WERI-Rb-1 (cell line): ENCODE data around the gene MSH3.

Experiments
- DNase-seq: peaks from one replicate; pipeline ENCODE4 v3.0.0-alpha.2; 2020
- H3K27ac ChIP-seq: fragments of 250-450 bp; sonication (Bioruptor Pico); 2 replicates; pipeline ENCODE4 v1.5.1; 2020; ENCODE audit warnings: mild to moderate bottlenecking, moderate library complexity
- H3K27me3 ChIP-seq: fragments of 250-450 bp; sonication (Bioruptor Pico); 2 replicates; pipeline ENCODE4 v1.5.1; 2021; ENCODE audit warnings: mild to moderate bottlenecking, low read depth, moderate library complexity; ENCODE audit not compliant: insufficient read depth, severe bottlenecking
- H3K36me3 ChIP-seq: fragments of 250-450 bp; sonication (Bioruptor Pico); 2 replicates; pipeline ENCODE4 v1.5.1; 2020; ENCODE audit warnings: mild to moderate bottlenecking, moderate library complexity
- H3K4me3 ChIP-seq: 2 replicates; pipeline ENCODE4 v1.5.1; 2011; ENCODE audit warnings: low read depth, mild to moderate bottlenecking, control low read depth, low read length
- H3K9me3 ChIP-seq: fragments of 250-450 bp; sonication (Bioruptor Pico); 2 replicates; pipeline ENCODE4 v1.5.1; 2021; ENCODE audit warnings: mild to moderate bottlenecking, moderate library complexity; ENCODE audit not compliant: severe bottlenecking
- CTCF ChIP-seq: IDR thresholded peaks from 2 replicates; pipeline ENCODE4 v1.5.1; 2011; ENCODE audit warnings: low read depth, mild to moderate bottlenecking, control low read depth, inconsistent platforms, low read length

Gene MSH3

DNA sequence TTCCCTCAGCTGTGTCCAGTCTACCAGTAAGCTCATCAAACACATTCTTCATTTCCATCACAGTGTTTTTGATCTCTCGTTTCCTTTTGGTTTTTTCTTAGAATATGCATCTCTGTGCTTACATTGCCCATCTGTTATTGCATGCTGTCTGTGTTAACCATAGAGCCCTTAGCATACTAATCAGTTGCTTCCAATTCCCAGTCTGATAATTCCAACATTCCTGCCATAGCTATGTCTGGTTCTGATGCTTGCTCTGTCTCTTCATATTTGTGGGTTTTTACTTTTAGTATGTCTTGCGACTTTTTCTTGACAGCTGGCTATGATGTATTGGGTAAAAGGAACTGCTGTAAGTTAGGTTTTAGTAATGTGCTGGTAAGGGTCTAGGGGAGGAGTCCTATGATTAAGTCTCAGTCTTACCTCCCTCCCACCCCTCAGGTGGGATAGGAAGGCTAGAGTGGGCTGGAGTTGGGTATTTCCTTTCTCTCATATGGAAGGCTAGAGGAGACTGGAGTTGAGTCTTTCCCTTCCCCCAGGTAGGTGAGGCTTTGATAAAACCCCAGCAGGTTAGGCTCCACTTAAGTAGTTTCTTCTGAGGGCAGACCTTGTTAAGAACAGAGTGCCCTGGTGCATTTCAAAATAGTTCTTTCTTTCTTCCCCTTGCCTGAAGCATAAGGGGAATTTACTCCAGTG, 206.6 kb downstream of the MSH3 start:
- Histone ChIP-seq H3K27ac (no peak overlapping the region), H3K4me3 (no peak overlapping the region), H3K9me3 (no peaks in the 10 kb centered on the region), H3K36me3 (no peaks in the 10 kb centered on the region; the same call in 1 of the 2 replicates), H3K27me3 (no peaks in the 10 kb centered on the region)
- no peak for TF ChIP-seq CTCF
- no peak for DNase-seq

DNA sequence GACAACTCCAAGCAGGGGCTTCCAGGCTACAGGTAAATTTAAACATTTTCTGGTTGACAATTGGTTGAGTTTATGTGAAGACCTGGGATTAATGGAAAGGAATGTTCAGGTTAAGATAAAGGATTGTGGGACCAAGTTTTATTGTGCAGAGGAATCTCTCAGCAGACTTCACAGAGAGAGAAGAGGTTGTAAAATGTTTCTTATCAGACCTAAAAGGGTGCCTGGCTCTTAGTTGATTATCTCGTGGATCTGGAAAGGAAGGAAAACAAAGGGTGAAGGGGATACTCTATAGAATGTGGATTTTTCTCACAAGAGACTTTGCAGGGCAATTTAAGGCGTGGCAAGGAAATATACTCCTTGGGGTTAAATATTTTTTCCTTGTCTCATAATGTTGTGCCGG, 209.3 kb downstream of the MSH3 start:
- H3K9me3 ChIP-seq: no peaks in the 10 kb centered on the region
- H3K27ac ChIP-seq: no peak overlapping the region
- DNase-seq: no peak
- no peak for TF ChIP-seq CTCF
- no peaks in the 10 kb centered on the region for H3K27me3 ChIP-seq
- peaks cover 11% of the 10 kb centered on the region for H3K36me3 ChIP-seq
- H3K4me3 ChIP-seq: no peak overlapping the region

- no peak for DNase-seq
- no peak for TF ChIP-seq CTCF
- Histone ChIP-seq H3K9me3 (no peaks in the 10 kb centered on the region), H3K27ac (no peak overlapping the region), H3K4me3 (no peak overlapping the region), H3K27me3 (no peaks in the 10 kb centered on the region), H3K36me3 (peaks cover 11% of the 10 kb centered on the region)
Observed at GRCh38 chr5:80864109-80864508, 209.7 kb downstream of the MSH3 start.

- H3K27ac ChIP-seq: no peak overlapping the region
- H3K36me3 ChIP-seq: peaks cover 11% of the 10 kb centered on the region
- no peak for DNase-seq
- no peaks in the 10 kb centered on the region for H3K9me3 ChIP-seq
- H3K27me3 ChIP-seq: no peaks in the 10 kb centered on the region
- no peak for TF ChIP-seq CTCF
- no peak overlapping the region for H3K4me3 ChIP-seq
Observed at GRCh38 chr5:80864706-80865435, 210.4 kb downstream of the MSH3 start.

GRCh38 chr5:80865551-80865950, 211.1 kb downstream of the MSH3 start:
- no peak for TF ChIP-seq CTCF
- no peaks in the 10 kb centered on the region for H3K27me3 ChIP-seq
- DNase-seq: no peak
- H3K9me3 ChIP-seq: no peaks in the 10 kb centered on the region
- H3K27ac ChIP-seq: no peak overlapping the region
- H3K36me3 ChIP-seq: peaks cover 11% of the 10 kb centered on the region
- no peak overlapping the region for H3K4me3 ChIP-seq
